ENCODE measurements around the gene GLI3. TPM values are rescaled to one million over a fixed set of nuclear protein-coding genes. Genes with fewer than 3 reads are reported as not detected.
A peak's percentile ranks its signal among the peaks of the same experiment; 100 is the strongest.

The GLI3 gene
- total and polyA plus RNA-seq, 3 experiments from 2014 or later, result 0.16 to 0.46 (median 0.44) TPM

DNA sequence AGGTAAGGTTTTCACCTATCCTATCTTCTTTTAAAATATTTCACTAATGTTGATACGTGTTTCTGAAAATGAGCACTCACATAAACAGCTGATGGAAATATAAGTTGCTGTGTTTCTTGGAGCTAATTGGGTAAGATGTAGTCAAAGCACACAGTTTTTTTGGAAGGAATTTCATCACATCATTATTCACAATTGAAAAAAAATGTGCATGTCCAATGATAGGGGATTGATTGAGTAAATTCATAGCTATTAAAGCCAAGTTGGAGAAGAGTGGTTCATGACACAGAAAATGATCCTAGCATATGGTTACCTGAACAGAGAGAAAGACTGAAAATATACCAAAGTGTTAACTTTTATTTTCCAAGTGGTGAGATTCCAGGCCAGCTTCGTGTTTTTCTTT, 29.6 kb downstream of the GLI3 start:
- Histone ChIP-seq H3K27ac (ENCODE audit: low read depth, low read length) (no peak overlapping the region), H3K36me3 (ENCODE audit: insufficient read depth, low read length) (no peaks in the 10 kb centered on the region), H3K9me3 (ENCODE audit: low read length) (no peaks in the 10 kb centered on the region), H3K4me3 (ENCODE audit: low read length) (no peak overlapping the region), H3K27me3 (ENCODE audit: insufficient read depth, low read length, poor library complexity, severe bottlenecking) (no peaks in the 10 kb centered on the region), H3K4me1 (ENCODE audit: insufficient read depth, low read length) (no peaks in the 10 kb centered on the region)
- Mint-ChIP-seq H3K27me3 (peaks cover 0 to 1% of the 10 kb centered on the region in 2 donors), H3K4me3 (no peak overlapping the region), H3K9me3 (peaks cover 0 to 6% (median 0%) of the 10 kb centered on the region in 5 donors), H3K4me1 (no peaks in the 10 kb centered on the region), H3K27ac (no peak overlapping the region), H3K36me3 (no peaks in the 10 kb centered on the region)
- DNase-seq, result no peak
- ChIA-PET CTCF (no interaction called here), POLR2A (no interaction called here)

- no peaks in the 10 kb centered on the region for H3K27me3 Mint-ChIP-seq
- no peak overlapping the region for H3K27ac Mint-ChIP-seq
- Histone ChIP-seq H3K9me3 (ENCODE audit: low read length) (no peaks in the 10 kb centered on the region), H3K36me3 (ENCODE audit: insufficient read depth, low read length) (no peaks in the 10 kb centered on the region), H3K27ac (ENCODE audit: low read depth, low read length) (no peak overlapping the region), H3K27me3 (ENCODE audit: insufficient read depth, low read length, poor library complexity, severe bottlenecking) (no peaks in the 10 kb centered on the region), H3K4me3 (ENCODE audit: low read length) (no peak overlapping the region), H3K4me1 (ENCODE audit: insufficient read depth, low read length) (no peaks in the 10 kb centered on the region)
- no peaks in the 10 kb centered on the region for H3K36me3 Mint-ChIP-seq
- ChIA-PET CTCF (no interaction called here), POLR2A (no interaction called here)
- H3K9me3 Mint-ChIP-seq, result peaks cover 0 to 6% (median 0%) of the 10 kb centered on the region in 5 donors
- H3K4me1 Mint-ChIP-seq, result no peaks in the 10 kb centered on the region
- H3K4me3 Mint-ChIP-seq, result no peak overlapping the region
- no peak for DNase-seq
Measured at GRCh38 chr7:42203336-42203735, 33.7 kb downstream of the GLI3 start.

GRCh38 chr7:42202601-42203000, 34.4 kb downstream of the GLI3 start:
- no peaks in the 10 kb centered on the region for H3K27me3 ChIP-seq (ENCODE audit: insufficient read depth, low read length, poor library complexity, severe bottlenecking)
- Mint-ChIP-seq H3K9me3 (peaks cover 0 to 6% (median 0%) of the 10 kb centered on the region in 5 donors), H3K27ac (no peak overlapping the region), H3K4me1 (no peaks in the 10 kb centered on the region), H3K27me3 (no peaks in the 10 kb centered on the region), H3K4me3 (no peak overlapping the region), H3K36me3 (no peaks in the 10 kb centered on the region)
- H3K9me3 ChIP-seq (ENCODE audit: low read length), result no peaks in the 10 kb centered on the region
- ChIA-PET POLR2A (no interaction called here), CTCF (no interaction called here)
- H3K36me3 ChIP-seq (ENCODE audit: insufficient read depth, low read length), result no peaks in the 10 kb centered on the region
- no peak for DNase-seq
- H3K27ac ChIP-seq (ENCODE audit: low read depth, low read length), result no peak overlapping the region
- no peaks in the 10 kb centered on the region for H3K4me1 ChIP-seq (ENCODE audit: insufficient read depth, low read length)
- no peak overlapping the region for H3K4me3 ChIP-seq (ENCODE audit: low read length)

DNA sequence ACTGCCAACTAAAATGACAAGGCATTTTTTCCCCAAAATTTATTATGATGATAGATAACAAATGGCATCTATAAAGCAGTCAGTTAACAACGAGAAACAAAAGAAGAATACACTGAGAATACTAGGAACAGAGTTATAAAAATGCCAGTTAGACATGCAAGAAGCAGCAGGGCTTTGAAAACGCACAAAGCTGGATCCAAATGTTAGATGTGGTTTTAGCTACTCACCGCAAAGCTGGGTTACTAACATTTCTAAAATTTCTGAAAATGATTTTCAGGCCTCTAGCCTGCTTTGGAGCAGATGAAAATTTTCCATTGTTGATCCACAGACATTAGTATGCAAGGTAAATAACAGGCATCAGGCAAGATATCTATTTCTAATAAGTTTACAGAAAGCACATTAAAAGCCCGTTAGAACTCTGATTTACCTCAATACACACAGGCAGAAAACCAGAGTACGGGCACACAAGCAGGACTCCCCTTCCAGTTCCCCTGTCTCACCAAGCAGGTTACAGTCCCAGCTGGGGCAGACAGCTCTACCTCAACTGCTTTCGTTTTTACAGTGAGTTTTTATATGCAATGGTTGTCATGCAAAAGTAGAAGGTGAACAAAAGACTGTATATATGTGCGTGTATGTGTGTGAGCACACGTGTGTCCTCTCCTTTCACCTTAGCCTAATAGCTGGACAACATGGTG, 37.9 kb downstream of the GLI3 start:
- Histone ChIP-seq H3K27ac (ENCODE audit: low read depth, low read length) (no peak overlapping the region), H3K27me3 (ENCODE audit: insufficient read depth, low read length, poor library complexity, severe bottlenecking) (no peaks in the 10 kb centered on the region), H3K4me3 (ENCODE audit: low read length) (no peak overlapping the region), H3K9me3 (ENCODE audit: low read length) (no peaks in the 10 kb centered on the region), H3K4me1 (ENCODE audit: insufficient read depth, low read length) (no peaks in the 10 kb centered on the region), H3K36me3 (ENCODE audit: insufficient read depth, low read length) (no peaks in the 10 kb centered on the region)
- no peaks in the 10 kb centered on the region for H3K27me3 Mint-ChIP-seq
- H3K4me1 Mint-ChIP-seq, result peaks cover 0 to under 1% (median under 1%) of the 10 kb centered on the region in 3 donors
- no peak overlapping the region for H3K4me3 Mint-ChIP-seq
- DNase-seq, result no peak
- H3K9me3 Mint-ChIP-seq, result peaks cover 0 to 6% (median 0%) of the 10 kb centered on the region in 5 donors
- no peak overlapping the region for H3K27ac Mint-ChIP-seq
- ChIA-PET POLR2A (no interaction called here), CTCF (no interaction called here)
- H3K36me3 Mint-ChIP-seq, result peaks cover 0 to 1% (median 0%) of the 10 kb centered on the region in 3 donors

- POLR2A ChIA-PET, result no interaction called here
- no peak for DNase-seq
- H3K27ac ChIP-seq (ENCODE audit: low read depth, low read length), result no peak overlapping the region
- CTCF ChIA-PET, result interaction anchor here (0.7 kb wide), 1 partner anchor 15 kb away, joined by 3 read pairs; no protein-coding TSS in a partner anchor
- Mint-ChIP-seq H3K27me3 (no peaks in the 10 kb centered on the region), H3K4me3 (no peak overlapping the region), H3K27ac (no peak overlapping the region), H3K36me3 (peaks cover 0 to 1% (median 0%) of the 10 kb centered on the region in 3 donors), H3K9me3 (peaks cover 0 to 5% (median 0%) of the 10 kb centered on the region in 5 donors), H3K4me1 (peaks cover 3 to 7% (median 6%) of the 10 kb centered on the region in 3 donors)
- no peaks in the 10 kb centered on the region for H3K27me3 ChIP-seq (ENCODE audit: insufficient read depth, low read length, poor library complexity, severe bottlenecking)
- no peaks in the 10 kb centered on the region for H3K36me3 ChIP-seq (ENCODE audit: insufficient read depth, low read length)
- H3K4me1 ChIP-seq (ENCODE audit: insufficient read depth, low read length), result no peaks in the 10 kb centered on the region
- no peaks in the 10 kb centered on the region for H3K9me3 ChIP-seq (ENCODE audit: low read length)
- no peak overlapping the region for H3K4me3 ChIP-seq (ENCODE audit: low read length)
Measured at GRCh38 chr7:42198296-42198695, 38.7 kb downstream of the GLI3 start.

- no peak overlapping the region for H3K4me3 Mint-ChIP-seq
- H3K9me3 Mint-ChIP-seq, result peaks cover 0 to 3% (median 0%) of the 10 kb centered on the region in 5 donors
- H3K27ac Mint-ChIP-seq, result no peak overlapping the region
Measured at GRCh38 chr7:42197451-42197850, 39.6 kb downstream of the GLI3 start.

GRCh38 chr7:42194238-42194637, 42.8 kb downstream of the GLI3 start:
- CTCF ChIA-PET, result no interaction called here
- H3K27me3 Mint-ChIP-seq, result no peaks in the 10 kb centered on the region
- H3K4me1 Mint-ChIP-seq, result peaks cover 3 to 9% (median 6%) of the 10 kb centered on the region in 3 donors
- Histone ChIP-seq H3K27ac (ENCODE audit: low read depth, low read length) (no peak overlapping the region), H3K27me3 (ENCODE audit: insufficient read depth, low read length, poor library complexity, severe bottlenecking) (no peaks in the 10 kb centered on the region), H3K9me3 (ENCODE audit: low read length) (no peaks in the 10 kb centered on the region), H3K4me1 (ENCODE audit: insufficient read depth, low read length) (no peaks in the 10 kb centered on the region), H3K36me3 (ENCODE audit: insufficient read depth, low read length) (no peaks in the 10 kb centered on the region), H3K4me3 (ENCODE audit: low read length) (no peak overlapping the region)
- peaks cover 0 to 1% (median 0%) of the 10 kb centered on the region in 3 donors for H3K36me3 Mint-ChIP-seq
- POLR2A ChIA-PET, result no interaction called here
- DNase-seq, result no peak
- H3K4me3 Mint-ChIP-seq, result no peak overlapping the region
- peaks cover 0 to 2% (median 0%) of the 10 kb centered on the region in 5 donors for H3K9me3 Mint-ChIP-seq
- no peak overlapping the region for H3K27ac Mint-ChIP-seq

More at GRCh38 chr7:42197451-42197850, 39.6 kb downstream of the GLI3 start:
- Histone ChIP-seq H3K4me1 (ENCODE audit: insufficient read depth, low read length) (no peaks in the 10 kb centered on the region), H3K4me3 (ENCODE audit: low read length) (no peak overlapping the region), H3K27me3 (ENCODE audit: insufficient read depth, low read length, poor library complexity, severe bottlenecking) (no peaks in the 10 kb centered on the region), H3K27ac (ENCODE audit: low read depth, low read length) (no peak overlapping the region), H3K9me3 (ENCODE audit: low read length) (no peaks in the 10 kb centered on the region), H3K36me3 (ENCODE audit: insufficient read depth, low read length) (no peaks in the 10 kb centered on the region)
- peaks cover 3 to 9% (median 6%) of the 10 kb centered on the region in 3 donors for H3K4me1 Mint-ChIP-seq
- CTCF ChIA-PET, result interaction anchor here (0.7 kb wide), 1 partner anchor 16 kb away, joined by 3 read pairs; no protein-coding TSS in a partner anchor
- no peak for DNase-seq
- H3K36me3 Mint-ChIP-seq, result peaks cover 0 to 1% (median 0%) of the 10 kb centered on the region in 3 donors
- no peaks in the 10 kb centered on the region for H3K27me3 Mint-ChIP-seq
- POLR2A ChIA-PET, result no interaction called here

DNA sequence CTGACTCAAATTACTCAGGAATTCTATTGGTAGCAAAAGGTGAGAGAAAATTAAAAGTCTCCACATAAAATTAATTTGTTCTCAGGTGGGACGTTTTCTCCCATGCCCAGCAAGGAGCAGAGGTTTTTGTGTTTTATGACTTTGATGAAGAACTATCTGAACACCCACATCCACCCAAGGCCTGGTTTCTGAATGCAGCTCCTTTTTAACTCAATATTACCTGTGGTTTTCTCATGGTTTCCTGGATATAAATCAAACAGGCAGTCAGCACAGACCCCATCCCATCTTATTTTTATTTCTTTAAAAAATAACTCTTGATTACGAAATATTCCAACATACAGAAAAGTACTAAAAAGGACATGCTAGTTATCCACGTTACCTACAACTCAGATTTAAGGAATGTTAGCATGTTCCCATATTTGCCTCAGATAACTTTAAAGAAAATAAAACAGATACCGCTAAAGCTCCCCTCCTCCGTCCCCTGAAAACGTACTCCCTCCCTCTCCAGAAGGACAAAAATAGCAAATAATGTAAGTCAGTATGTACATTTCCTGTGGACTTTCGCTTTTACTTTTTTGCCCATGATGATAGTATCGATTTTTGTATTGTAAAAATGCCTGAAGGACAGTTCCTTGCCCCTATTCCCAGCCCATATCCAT, 43.4 kb downstream of the GLI3 start:
- Mint-ChIP-seq H3K4me3 (peak overlapping the region in 3 of 7 donors; percentile 1 to 54 (median 2)), H3K27me3 (no peaks in the 10 kb centered on the region), H3K4me1 (peaks cover 3 to 9% (median 6%) of the 10 kb centered on the region in 3 donors), H3K27ac (no peak overlapping the region), H3K36me3 (peaks cover 0 to 1% (median 0%) of the 10 kb centered on the region in 3 donors), H3K9me3 (peaks cover 0 to 2% (median 0%) of the 10 kb centered on the region in 5 donors)
- Histone ChIP-seq H3K27ac (ENCODE audit: low read depth, low read length) (no peak overlapping the region), H3K27me3 (ENCODE audit: insufficient read depth, low read length, poor library complexity, severe bottlenecking) (no peaks in the 10 kb centered on the region), H3K4me1 (ENCODE audit: insufficient read depth, low read length) (no peaks in the 10 kb centered on the region), H3K36me3 (ENCODE audit: insufficient read depth, low read length) (no peaks in the 10 kb centered on the region), H3K4me3 (ENCODE audit: low read length) (no peak overlapping the region), H3K9me3 (ENCODE audit: low read length) (no peaks in the 10 kb centered on the region)
- CTCF ChIA-PET, result no interaction called here
- no peak for DNase-seq
- POLR2A ChIA-PET, result no interaction called here

Measured in CD8-positive, alpha-beta memory T cell (primary cell).